Measurements from ENCODE around the gene ARSG. TPM values are rescaled to one million over a fixed set of nuclear protein-coding genes. Genes with fewer than 3 reads are reported as not detected.
A peak's percentile ranks its signal among the peaks of the same experiment; 100 is the strongest.

Gene ARSG
- total and polyA plus RNA-seq, 2 of the 13 experiments (the other 11 are each of a cell fraction or from before 2014, with no cell fraction given) = 3.7 to 15.2 TPM

DNA sequence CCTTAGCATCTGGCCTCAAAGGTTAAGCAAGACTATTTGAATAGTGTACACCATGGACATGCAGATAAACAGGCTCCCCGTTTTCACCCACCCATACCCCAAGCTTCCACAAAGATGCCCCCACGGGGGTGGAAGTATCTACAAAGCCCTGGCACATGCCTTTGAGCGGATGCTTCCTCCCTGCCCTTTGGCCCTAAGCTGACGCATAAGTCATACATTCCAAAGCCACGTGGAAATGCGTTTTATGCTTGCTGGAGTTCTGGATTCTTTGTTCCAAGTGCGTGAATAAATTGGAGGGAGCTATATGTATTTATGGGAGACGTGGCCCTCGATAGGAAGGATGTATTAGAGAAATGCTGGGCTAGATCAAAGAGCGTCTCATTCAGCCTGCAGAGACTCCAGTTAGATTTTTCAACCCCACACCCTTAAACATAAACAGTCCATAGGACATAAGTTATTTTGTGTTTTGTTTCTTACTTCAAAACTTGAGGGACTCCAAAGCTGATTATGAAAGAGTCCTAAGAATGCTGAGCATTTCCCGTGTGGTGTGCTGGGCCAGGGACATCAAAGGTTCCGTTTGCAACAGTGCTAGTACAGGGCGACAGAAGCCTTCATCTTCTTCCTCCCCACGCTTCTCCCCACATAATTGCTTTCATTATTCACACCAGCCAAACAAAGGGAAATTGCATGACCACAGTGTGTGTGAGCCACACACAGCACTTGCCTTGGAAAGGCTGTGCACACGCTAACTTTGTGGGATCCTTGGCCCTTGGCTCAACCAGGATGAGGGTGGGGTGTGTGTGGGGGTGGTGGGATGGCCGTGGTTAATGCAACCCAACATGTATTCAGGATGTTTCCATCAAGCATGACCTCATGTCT lies 92.4 kb downstream of the ARSG start (continued):
- peak; percentile 10; the same call in 1 of the 2 replicates for TF ChIP-seq ZNF318 (CRISPR knock-in tag; IDR thresholded peaks at IDR 0.05)
- TF ChIP-seq ZMYM4 (CRISPR knock-in tag; IDR thresholded peaks at IDR 0.05) = peak; percentile 71
- peak; percentile 36; the same call in 1 of the 2 replicates for TF ChIP-seq MAFF (IDR thresholded peaks at IDR 0.05; ENCODE audit: low read depth, low read length)
- peak; percentile 58; the same call in 1 of the 2 replicates for TF ChIP-seq ZSCAN25 (CRISPR knock-in tag; IDR thresholded peaks at IDR 0.05)
- TF ChIP-seq CCAR2 (optimal IDR thresholded peaks at IDR 0.05; ENCODE audit: low read depth, low read length) = peak; percentile 57
- no peak for TF ChIP-seq ZNF75D (CRISPR knock-in tag; IDR thresholded peaks at IDR 0.05; ENCODE audit: borderline replicate concordance)
- no peak for TF ChIP-seq THAP8 (CRISPR knock-in tag; IDR thresholded peaks at IDR 0.05; ENCODE audit: borderline replicate concordance)
- TF ChIP-seq ATF6 (CRISPR knock-in tag; conservative IDR thresholded peaks at IDR 0.05) = peak; percentile 79
- TF ChIP-seq ZNF331 (CRISPR knock-in tag; IDR thresholded peaks at IDR 0.05) = peak; percentile 73
- 0 out of 2 replicates have a peak, but pooled peaks have one; percentile 69 for TF ChIP-seq ZBTB46 (CRISPR knock-in tag; IDR thresholded peaks at IDR 0.05; ENCODE audit: borderline replicate concordance)
- TF ChIP-seq, protein P1, sequence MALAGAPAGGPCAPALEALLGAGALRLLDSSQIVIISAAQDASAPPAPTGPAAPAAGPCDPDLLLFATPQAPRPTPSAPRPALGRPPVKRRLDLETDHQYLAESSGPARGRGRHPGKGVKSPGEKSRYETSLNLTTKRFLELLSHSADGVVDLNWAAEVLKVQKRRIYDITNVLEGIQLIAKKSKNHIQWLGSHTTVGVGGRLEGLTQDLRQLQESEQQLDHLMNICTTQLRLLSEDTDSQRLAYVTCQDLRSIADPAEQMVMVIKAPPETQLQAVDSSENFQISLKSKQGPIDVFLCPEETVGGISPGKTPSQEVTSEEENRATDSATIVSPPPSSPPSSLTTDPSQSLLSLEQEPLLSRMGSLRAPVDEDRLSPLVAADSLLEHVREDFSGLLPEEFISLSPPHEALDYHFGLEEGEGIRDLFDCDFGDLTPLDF (CRISPR knock-in tag; IDR thresholded peaks at IDR 0.05) = no peak; the same call in none of the 2 replicates
- 0 out of 2 replicates have a peak, but pooled peaks have one; percentile 39 for TF ChIP-seq AKAP8 (CRISPR knock-in tag; IDR thresholded peaks at IDR 0.05)
